Uterus (tissue), 4 donors: ENCODE measurements around the gene THSD8. TPM values are rescaled to one million over a fixed set of nuclear protein-coding genes. Genes with fewer than 3 reads are reported as not detected.

ENCODE experiments used
- DNase-seq, 2 donors: peaks; one replicate each; pipeline ENCODE4 v3.0.0-alpha.2; 2019 to 2020
- H3K27ac ChIP-seq, 2 donors: fragments of 200-600 bp; sonication (generic); 1 replicate in 1 of 2; 2 replicates in 1 of 2; pipeline ENCODE4 v1.5.1; 2016 to 2018
- H3K27me3 ChIP-seq, 2 donors: fragments of 200-600 bp; sonication (generic); one replicate each; pipeline ENCODE4 v1.5.1; 2018 to 2019; ENCODE audit warnings: control low read depth in 1 of 2
- H3K36me3 ChIP-seq, 2 donors: fragments of 200-600 bp; sonication (generic); one replicate each; pipeline ENCODE4 v1.5.1; 2019; ENCODE audit warnings: control low read depth in 1 of 2
- H3K4me1 ChIP-seq, 2 donors: fragments of 200-600 bp; sonication (generic); one replicate each; pipeline ENCODE4 v1.5.1; 2018 to 2019; ENCODE audit warnings: control low read depth in 1 of 2
- H3K4me3 ChIP-seq, 2 donors: fragments of 200-600 bp; sonication (generic); 1 replicate in 1 of 2; 2 replicates in 1 of 2; pipeline ENCODE4 v1.5.1; 2018 to 2019; ENCODE audit warnings: mild to moderate bottlenecking in 1 of 2
- H3K9me3 ChIP-seq, 2 donors: fragments of 200-600 bp; sonication (generic); one replicate each; pipeline ENCODE4 v1.5.1; 2019; ENCODE audit warnings: control low read depth in 1 of 2
- POLR2A ChIP-seq, 2 donors: fragments of 450-650 bp; IDR thresholded peaks; one replicate each; pipeline ENCODE4 v1.6.1; 2016; ENCODE audit warnings: antibody characterized with exemption in 2 of 2, mild to moderate bottlenecking in 1 of 2, moderate library complexity in 1 of 2
- intact Hi-C: fragments of 100-400 bp; cut with DNase I; formaldehyde crosslinking; loops from one replicate; pipeline ENCODE4 v1.15.1; 2023; ENCODE audit warnings: low total_unique reads
- total RNA-seq, 4 donors: library from RNA; depleted of rRNA in 3 of 4; stranded (reverse); fragments of >200 nt in 3 of 4; gene quantifications; one replicate each; pipeline versions ENCODE4 v1.1.0 to v1.2.4, GENCODE V29; 2014 to 2023
- TF ChIP-seq, protein P1 (sequence below), 4 experiments: fragments of 200-600 bp in 2 of 4; fragments of 450-650 bp in 2 of 4; sonication (generic) in 2 of 4; IDR thresholded peaks; one replicate each; pipeline ENCODE4 v1.5.1; 2016 to 2019; ENCODE audit warnings: antibody characterized with exemption in 4 of 4, mild to moderate bottlenecking in 2 of 4, moderate library complexity in 1 of 4
- donor health status: DM: yes; HTN: yes; CAD: no.

THSD8 gene
- total RNA-seq, 4 donors from 2014 or later: 4.1 TPM; not detected in 3

DNA sequence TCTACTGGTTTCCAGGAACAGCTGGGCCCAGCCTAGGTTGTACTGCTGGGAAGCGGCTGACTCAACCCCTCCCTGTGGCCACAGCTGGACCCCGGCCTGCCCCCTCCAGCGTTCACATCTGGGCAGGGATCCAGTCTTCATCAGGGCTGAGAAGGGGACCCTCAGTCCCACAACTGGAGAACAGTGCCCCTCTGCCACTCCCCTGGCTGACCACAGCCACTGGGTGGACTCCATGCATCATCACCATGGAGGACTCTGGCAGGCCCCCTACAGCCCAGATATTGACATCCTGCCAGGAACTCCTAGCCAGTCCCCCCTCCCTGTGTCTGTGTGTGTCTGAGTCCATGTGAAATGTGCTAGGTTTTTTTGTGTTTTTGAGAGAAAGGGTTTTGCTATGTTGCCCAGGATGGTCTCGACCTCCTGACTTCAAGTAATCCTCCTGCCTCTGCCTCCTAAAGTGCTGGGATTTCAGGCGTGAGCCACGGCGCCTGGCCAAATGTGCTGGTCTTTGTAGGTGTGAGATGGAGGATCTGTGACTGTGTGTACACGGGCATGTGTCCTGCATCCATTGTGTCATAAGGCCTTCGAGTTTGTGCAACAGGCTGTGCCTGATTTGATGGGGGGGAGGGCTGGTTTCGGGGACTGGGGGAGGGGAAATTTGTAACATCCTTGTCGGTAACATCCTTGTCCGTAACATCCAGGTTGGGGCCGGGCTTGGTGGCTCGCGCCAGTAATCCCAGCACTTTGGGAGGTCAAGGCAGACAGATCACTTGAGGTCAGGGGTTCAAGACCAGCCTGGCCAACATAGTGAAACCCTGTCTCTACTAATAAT, 22.5 kb upstream of the THSD8 start:
- TF ChIP-seq, protein P1, sequence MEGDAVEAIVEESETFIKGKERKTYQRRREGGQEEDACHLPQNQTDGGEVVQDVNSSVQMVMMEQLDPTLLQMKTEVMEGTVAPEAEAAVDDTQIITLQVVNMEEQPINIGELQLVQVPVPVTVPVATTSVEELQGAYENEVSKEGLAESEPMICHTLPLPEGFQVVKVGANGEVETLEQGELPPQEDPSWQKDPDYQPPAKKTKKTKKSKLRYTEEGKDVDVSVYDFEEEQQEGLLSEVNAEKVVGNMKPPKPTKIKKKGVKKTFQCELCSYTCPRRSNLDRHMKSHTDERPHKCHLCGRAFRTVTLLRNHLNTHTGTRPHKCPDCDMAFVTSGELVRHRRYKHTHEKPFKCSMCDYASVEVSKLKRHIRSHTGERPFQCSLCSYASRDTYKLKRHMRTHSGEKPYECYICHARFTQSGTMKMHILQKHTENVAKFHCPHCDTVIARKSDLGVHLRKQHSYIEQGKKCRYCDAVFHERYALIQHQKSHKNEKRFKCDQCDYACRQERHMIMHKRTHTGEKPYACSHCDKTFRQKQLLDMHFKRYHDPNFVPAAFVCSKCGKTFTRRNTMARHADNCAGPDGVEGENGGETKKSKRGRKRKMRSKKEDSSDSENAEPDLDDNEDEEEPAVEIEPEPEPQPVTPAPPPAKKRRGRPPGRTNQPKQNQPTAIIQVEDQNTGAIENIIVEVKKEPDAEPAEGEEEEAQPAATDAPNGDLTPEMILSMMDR (IDR thresholded peaks at IDR 0.05): no peak
- peak in 1 of 2 donors; percentile 9 for TF ChIP-seq POLR2A (IDR thresholded peaks at IDR 0.05)
- H3K36me3 ChIP-seq: no peaks in the 10 kb centered on the region
- no peaks in the 10 kb centered on the region for H3K9me3 ChIP-seq
- H3K27me3 ChIP-seq: no peaks in the 10 kb centered on the region
- peak overlapping the region; percentile 88 to 89 for H3K27ac ChIP-seq
- intact Hi-C loops: no loop called here
- peaks cover 0 to 19% of the 10 kb centered on the region in 2 donors for H3K4me1 ChIP-seq
- H3K4me3 ChIP-seq: peak overlapping the region in 1 of 2 donors; percentile 48
- peak; percentile 69 to 75 for DNase-seq

DNA sequence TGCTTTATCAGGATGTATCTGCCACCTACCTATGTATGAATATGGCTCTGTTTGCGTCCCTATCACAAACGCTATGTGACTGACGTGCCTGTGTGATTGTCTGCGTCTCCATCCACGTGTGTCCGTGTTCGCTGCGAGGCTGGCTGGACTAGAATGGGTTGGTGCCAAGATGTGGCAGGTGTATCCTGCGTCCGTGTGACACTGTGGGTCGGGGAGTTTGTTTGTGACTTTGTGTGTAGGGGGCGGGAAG, 19.8 kb upstream of the THSD8 start:
- no peak for DNase-seq
- H3K4me1 ChIP-seq: peaks cover 0 to 19% of the 10 kb centered on the region in 2 donors
- H3K27me3 ChIP-seq: no peaks in the 10 kb centered on the region
- intact Hi-C loops: no loop called here
- H3K4me3 ChIP-seq: peak overlapping the region; percentile 48 to 49
- no peaks in the 10 kb centered on the region for H3K9me3 ChIP-seq
- H3K27ac ChIP-seq: peak overlapping the region; percentile 98 to 100
- TF ChIP-seq, protein P1 (IDR thresholded peaks at IDR 0.05): no peak
- TF ChIP-seq POLR2A (IDR thresholded peaks at IDR 0.05): no peak
- H3K36me3 ChIP-seq: no peaks in the 10 kb centered on the region

DNA sequence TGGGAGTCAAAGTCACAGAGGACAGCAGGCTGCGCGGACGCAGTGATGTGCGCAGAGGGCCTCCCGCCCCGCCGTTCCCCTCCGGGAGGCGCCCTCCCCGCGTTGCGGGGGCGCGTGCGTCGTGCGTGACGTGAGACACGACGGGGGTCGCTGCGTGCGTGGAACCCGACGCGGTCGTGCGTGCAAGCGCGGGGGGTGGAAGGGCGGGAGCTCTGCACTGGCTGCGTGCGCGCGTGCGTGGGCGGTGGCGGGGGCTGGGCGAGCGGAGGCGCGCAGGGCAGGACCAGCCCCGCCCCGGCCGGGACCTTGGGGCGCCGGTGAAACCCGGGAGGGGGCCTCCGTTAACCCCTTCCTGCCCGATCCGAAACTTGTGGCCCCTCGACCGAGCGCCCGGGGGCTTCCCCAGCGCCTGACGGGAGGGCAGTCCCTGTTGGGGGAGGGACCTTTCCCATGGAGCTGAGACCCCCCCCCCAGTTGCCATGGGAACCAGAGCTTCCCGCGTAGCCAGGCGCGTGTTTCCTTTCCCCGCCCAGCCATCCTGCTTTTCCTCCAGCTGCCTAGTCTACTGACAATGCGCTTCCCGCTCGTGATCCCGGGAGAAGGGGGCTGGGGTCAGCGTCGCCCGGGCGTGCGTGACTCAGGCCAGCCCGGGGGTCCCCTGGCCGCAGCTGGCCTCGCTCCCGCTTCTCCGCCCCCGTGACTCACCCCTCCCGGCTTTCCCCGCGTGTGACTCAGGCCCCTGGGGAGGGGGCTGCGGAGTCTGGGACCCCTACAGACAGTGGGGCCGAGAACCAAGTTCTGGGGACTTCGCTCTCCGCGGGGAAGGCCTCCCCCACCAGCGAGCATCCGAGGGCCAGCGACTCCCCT, 19.2 kb upstream of the THSD8 start:
- peak; percentile 18 to 73 for TF ChIP-seq POLR2A (IDR thresholded peaks at IDR 0.05)
- TF ChIP-seq, protein P1 (IDR thresholded peaks at IDR 0.05): peak in 1 of 4 experiments; percentile 11
- H3K27me3 ChIP-seq: no peaks in the 10 kb centered on the region
- peak overlapping the region; percentile 48 to 49 for H3K4me3 ChIP-seq
- H3K4me1 ChIP-seq: peaks cover 0 to 19% of the 10 kb centered on the region in 2 donors
- DNase-seq: peak; percentile 90 to 93
- H3K36me3 ChIP-seq: no peaks in the 10 kb centered on the region
- H3K27ac ChIP-seq: peak overlapping the region; percentile 98 to 100
- intact Hi-C loops: no loop called here
- no peaks in the 10 kb centered on the region for H3K9me3 ChIP-seq

DNA sequence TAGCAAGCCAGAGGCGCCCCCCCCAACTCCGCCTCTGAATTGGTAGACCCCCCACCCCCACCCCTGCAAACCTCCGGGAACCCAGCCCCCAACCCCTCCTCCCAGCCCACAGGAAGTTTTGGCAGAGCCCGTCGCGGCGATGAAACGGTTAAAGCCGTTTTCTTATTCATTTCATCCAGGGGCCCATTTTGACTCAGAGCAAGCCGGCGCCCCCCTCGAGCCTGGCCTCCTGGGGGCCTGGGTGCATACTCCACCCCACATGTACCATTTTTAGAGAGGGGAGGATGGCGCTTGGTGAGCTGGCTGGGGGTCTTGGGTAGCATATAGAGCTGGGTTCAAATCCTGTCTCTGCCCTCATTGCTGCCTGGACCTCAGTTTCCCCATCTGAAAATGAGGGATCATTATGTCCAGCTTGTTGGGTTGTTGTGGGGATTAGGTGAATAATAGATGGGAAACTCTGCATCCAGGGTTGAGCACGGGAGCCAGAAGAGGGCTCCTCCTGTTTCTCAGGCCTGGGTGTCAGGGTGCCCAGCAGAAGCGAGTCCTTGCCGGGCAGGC, 18.5 kb upstream of the THSD8 start:
- intact Hi-C loops: no loop called here
- DNase-seq: peak in 1 of 2 donors; percentile 28
- Histone ChIP-seq H3K4me3 (peak overlapping the region; percentile 48 to 49), H3K4me1 (peaks cover 0 to 25% of the 10 kb centered on the region in 2 donors), H3K9me3 (no peaks in the 10 kb centered on the region), H3K27me3 (no peaks in the 10 kb centered on the region), H3K27ac (peak overlapping the region; percentile 98 to 100), H3K36me3 (no peaks in the 10 kb centered on the region)
- TF ChIP-seq, protein P1 (IDR thresholded peaks at IDR 0.05): no peak
- no peak for TF ChIP-seq POLR2A (IDR thresholded peaks at IDR 0.05)
